GM21528 (cell line): ENCODE results near the gene LCOR.
"Not testable (repeated sequence)": the region's sequence is repeated elsewhere in the genome, so short reads cannot be mapped to it uniquely, and the experiment has no call there.

Experiments
- ATAC-seq: cut with Tn5 transposase; IDR thresholded peaks from one replicate; pipeline ENCODE4 v1.9.1; 2021; ENCODE audit warnings: mild to moderate bottlenecking, moderate library complexity; ENCODE audit not compliant: unreplicated experiment, low FRiP score

Gene LCOR

DNA sequence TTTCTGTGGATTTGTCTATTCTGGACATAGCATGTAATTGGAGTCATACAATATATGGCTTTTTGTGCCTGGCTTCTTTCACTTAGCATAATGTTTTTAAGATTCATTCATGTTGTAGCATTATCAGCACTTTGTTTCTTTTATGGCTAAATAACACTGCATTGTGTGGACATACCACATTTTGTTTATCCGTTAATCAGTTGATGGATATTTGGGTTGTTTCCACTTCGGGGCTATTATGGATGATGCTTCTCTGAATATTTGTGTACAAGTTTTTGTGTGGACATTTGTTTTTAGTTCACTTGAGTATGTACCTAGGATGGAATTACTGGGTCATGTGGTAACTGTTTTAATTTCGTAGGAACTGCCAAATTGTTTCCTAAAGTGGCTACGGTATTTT lies 6.4 kb downstream of the LCOR start:
- no peak for ATAC-seq

DNA sequence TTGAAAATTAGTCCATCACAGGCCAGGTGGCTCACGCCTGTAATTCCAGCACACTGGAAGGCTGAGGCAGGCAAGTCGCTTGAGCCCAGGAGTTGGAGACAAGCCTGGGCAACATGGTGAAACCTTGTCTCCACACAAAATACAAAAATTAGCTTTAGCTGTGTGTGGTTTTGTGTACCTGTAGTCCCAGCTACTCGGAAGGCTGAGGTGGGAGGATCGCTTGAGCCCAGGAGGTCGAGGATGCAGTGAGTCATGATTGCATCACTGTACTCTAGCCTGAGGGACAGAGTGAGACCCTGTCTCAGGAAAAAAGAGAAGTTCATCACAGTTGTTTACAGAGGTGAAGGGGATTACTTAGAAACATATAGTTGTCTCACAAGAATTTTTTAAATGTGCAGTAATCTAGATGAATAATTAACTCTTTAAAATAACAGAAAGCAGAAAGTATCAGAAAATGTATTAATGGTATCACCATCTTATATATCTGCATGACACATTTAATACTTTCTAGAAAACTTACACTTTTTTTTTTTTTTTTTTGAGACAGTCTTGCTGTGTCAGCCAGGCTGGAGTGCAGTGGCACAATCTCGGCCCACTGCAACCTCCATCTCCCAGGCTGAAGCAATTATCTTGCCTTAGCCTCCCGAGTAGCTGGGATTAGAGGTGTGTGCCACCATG lies 8.9 kb downstream of the LCOR start:
- ATAC-seq, result no peak

DNA sequence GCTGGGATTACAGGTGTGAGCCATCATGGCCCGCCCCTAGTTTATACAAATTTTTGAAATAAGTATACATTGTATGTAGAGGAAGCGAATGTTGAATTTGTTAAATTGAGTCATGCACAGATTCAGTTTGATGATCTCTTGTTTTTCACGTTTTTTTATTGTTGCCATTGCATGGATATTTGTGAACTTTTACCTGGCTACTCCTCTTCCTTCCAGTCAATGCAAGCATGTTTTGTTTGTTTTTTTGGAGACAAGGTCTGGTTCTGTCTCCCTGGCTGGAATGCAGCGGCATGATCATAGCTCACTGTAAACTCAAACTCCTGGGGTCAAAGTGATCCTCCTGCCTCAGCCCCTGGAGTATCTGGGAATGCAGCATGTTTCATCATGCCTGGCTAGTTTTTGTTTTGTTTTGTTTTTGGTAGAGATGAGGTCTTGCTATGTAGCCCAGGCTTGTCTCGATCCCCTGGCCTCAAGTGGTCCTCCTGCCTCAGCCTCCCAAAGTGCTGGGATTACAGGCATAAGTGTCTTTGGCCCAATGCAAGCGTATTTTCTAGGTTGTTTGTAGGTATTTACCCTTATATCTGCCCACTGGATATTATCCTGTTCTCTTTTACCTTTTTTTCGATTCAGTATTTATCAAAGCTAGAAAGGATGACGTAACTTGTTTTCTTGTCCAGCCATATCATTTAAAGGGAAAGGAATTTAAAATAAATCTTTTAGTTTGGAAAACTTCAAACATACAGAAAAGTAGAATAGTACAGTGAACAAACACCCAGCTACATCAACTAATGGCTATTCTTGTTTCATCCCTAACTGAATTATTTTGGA lies 11.0 kb downstream of the LCOR start:
- no peak for ATAC-seq

DNA sequence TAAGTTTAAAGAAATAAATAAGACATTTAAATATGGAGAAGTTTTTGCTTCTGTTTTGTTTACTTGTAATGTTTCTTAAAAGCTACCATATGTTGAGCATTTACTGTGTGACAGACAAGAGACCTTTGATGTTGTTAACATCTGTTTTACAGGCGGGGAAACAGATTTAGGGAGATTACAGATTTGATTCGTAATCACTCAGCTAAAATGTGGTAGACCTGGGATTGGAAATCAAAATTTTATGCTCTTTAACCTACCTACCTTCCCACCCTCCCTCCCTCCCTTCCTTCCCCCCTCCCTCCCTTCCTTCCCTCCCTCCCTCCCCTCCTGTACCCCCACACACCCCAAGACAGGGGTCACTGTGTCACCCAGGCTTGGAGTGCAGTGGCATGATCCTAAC lies 11.7 kb downstream of the LCOR start:
- ATAC-seq, result no peak

DNA sequence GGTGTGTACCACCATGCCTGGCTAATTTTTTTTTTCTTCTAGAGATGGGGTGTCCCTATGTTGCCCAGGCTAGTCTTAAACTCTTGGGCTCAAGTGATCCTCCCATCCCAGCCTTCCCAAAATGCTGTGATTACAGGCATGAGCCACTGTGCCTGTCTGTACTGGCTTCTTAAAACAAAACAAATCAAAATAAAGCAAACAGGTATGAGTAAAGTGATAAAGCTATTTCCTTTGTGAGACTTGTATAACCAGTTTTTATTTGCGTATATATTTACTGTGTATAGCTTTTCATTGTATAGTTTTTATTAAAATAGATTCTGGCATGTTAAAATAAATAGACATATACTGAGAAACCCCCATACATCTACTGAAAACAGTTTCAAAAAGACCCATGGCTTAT lies 14.3 kb downstream of the LCOR start:
- no peak for ATAC-seq

DNA sequence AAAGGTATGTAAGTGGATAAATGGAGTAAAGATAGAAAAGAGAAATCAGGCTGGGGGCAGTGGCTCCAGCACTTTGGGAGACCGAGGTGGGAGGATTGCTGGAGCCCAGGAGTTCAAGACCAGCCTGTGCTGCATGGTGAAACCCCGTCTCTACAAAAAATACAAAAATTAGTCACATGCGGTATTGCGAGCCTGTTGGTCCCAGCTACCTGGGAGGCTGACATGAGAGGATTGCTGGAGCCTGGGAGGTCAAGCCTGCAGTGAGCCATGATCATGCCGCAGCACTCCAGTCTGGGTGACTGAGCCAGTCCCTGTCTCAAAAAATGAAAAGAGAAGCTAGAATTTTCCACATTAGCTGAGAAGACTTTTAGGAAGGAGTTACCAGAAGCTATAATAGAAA lies 14.8 kb downstream of the LCOR start:
- no peak for ATAC-seq

DNA sequence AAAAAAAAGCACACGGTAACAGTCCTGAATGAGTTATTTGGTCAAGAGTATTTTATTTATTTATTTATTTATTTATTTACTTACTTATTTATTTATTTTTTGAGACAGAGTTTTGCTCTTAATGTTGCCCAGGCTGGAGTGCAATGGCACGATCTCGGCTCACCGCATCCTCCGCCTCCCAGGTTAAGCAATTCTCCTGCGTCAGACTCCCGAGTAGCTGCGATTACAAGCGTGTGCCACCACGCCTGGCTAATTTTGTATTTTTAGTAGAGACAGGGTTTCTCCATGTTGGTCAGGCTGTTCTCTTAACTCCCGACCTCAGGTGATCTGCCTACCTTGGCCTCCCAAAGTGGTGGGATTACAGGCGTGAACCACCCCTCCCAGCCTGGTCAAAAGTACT lies 15.3 kb downstream of the LCOR start:
- not testable (repeated sequence) for ATAC-seq

DNA sequence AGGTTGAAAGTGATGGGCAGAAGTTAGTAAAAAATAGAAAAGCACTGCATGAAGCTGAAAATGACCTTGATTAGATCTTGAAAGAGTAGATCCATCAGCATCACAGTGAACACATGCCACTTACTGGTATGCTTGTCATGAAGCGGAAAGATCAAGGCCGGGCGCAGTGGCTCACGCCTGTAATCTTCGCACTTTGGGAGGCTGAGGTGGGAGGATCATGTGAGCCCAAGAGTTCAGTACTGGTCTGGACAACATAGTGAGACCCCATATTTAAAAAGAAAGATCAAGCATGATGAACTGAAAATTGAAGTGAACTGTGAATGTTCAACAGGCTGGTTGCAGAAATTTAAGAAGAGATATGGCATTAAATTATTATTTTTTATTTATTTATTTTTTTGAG lies 18.0 kb downstream of the LCOR start:
- no peak for ATAC-seq

DNA sequence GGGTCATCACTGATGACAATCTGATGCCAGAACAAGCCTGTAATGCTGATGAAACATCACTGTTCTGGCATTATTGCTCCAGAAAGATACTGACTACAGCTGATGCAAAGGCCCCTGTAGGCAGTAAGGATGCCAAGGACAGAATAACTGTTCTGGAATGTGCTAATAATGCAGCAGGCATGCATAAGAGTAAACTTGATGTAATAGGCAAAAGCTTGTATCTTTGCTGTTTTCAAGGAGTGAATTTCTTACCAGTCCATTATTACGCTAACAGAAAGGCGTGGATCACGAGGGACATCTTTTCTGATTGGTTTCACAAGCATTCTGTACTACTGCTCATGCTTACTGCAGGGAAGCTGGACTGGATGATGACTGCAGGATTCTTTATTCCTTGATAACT lies 18.7 kb downstream of the LCOR start:
- no peak for ATAC-seq

DNA sequence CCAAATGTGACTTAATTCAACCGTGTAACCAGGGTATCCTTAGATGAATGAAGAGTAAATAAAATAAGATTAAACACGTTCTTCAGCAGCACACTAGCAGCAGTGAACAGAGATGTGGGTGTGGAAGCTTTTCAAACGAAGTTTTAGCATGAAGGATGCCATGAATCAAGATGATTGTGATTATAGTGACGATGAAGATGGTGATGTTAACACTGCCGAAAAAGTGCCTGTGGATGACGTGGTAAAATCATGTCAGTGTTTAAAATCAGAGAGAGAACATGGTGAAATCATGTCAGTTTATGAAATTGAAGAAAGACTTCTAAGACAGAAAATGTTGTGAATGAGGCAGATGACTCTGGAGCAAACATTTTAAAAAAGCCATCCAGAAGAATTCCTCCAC lies 19.2 kb downstream of the LCOR start:
- no peak for ATAC-seq

DNA sequence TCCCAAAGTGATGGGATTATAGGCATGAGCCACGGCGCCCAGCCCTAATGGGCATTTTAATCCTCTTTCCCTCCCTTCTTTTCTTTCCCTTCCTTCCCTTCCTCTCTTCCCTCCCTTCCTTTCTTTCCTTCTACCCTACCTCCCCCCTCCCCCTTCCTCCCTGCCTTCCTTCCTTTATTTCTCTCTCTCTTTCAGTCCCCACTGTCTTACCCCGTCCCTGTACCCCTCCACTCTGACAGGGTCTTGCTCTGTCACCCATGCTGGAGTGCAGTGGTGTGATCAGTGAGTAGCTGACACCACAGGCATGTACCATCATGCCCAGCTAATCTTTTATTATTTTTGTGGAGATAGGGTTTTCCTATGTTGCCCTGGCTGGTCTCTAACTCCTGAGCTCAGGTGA lies 24.2 kb downstream of the LCOR start:
- ATAC-seq, result no peak

DNA sequence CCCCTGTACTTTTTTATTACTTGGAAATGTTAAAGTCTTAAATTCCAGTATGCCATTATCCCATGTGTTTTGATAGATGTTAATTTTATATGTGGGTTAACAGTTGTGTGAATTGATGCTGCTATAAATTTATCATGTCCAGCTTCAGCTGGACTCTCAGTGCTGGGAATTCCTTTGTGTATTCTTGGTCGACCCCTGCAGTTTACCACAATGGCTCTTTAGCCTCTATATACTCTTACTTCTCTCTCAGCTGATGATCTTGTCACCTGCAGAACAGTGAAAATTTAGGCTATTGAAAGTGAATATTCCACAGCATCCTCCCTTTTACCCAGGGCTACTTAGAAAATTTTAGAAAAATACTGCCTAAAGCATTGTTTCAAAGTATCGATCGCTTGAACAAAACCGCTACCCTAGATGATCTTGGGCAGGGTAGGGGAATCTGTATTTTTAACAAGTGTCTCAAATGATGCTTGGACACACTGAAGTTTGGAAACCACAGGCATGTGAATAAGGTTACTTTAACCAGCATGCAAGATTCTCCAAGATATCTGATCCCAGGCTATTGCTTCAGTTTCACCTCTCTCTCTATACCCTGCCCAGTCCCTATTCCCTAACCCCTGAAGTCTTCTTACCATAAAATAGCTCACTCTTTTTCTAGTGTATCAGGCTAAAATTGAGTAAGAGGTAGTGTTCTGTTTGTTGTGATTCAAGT lies 25.4 kb downstream of the LCOR start:
- no peak for ATAC-seq

DNA sequence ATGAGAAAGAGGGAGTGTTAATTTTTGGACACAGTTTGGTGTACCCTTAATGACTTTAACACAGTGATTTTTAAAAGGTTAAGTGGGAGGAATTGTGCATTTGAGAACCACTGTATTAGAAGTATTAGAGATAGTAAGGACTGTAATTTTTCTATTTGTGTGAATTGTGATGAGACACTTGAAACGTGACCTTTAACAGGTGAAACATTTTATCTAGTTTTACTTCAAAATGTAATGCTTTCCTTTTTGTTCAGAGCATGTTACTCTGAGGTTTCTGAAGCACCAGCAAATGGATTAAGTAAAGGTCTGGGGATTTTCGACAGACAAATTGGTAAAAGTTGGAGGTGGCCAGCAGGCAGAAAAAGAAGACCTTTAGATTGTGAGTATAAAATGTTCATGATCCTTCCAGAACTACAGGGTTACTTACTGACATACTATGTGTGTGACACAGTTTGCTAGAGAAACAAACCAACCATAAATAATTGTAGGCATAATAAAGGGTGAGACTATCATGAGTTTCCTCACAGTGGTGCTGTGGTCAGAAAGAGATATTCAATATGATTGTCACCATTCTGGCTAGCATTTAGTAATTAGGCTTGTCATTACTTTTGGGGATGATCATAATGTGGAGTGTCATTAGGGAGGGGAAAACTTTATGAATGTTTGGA lies 26.1 kb downstream of the LCOR start:
- ATAC-seq, result no peak

DNA sequence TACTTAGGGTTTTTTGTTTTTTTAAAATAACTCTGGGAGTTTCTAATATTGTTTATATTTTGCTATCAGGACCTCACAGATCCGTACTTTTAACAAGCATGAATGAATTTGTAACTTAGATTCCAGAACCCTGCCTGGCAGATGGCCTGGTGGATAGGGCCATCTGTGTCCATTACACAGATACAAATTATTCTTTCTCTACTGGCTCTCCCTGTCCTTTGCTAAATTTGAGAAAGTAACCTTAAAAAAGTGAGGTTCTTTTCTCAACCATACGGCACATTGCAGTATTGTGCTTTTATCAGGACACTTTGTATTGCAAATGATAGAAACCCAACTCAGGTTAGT lies 26.6 kb downstream of the LCOR start:
- no peak for ATAC-seq

DNA sequence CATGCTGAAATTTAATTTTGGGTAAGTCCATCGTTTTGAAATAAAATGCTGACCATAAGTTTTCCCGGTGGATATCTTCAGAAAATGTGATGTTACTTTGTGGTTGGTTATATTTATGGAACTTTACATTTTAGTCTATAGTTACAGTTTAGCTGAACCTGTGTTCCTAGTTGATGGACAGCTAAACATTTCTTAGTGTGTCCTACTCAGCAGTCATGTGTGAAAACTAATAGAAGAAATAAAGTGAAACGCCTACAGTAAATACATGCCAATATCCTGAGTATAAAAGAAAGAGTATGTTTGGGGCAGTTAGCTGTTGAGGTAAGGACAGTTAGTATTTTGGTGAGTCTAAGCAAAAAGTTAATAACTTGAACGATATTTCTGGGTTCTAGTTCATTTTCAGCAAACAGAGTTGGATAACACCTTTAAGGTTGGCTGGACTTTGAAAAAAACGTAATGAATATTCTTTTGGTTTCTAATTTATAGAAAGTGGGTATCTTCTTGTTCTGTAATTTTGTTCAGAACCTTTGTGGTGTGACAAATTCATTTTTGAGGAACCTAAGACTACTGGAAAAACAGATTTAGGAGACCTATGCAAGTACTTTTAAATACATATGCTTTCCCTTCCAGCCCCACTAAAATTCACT lies 28.7 kb downstream of the LCOR start:
- no peak for ATAC-seq

DNA sequence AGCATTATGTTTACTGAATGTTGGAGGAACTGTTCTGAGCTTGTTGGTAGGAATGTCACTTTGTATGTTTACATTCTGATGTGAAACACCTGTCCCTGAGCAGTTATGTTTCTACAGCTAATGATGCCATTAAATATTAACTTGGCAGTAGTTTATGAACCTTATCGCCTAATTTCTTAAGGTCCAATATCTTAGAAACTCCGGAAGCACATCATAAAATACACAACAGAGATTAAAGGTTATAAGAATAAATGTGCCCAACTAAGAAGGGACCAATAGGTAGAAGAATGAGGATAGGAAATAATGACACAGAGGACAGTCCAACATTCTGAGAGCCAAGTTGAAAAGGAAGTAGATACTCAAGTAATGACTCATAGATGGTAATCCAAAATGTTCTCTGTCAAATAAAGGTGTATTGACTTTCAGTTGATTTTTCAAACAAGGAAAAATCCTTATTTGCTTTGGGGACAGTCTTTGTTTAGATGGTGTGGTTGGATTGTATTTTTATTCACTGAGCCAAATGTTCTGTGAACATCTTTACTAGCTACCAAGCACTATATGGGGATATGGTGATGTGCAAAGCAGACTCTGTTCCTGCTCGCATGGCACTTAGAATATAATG lies 31.9 kb downstream of the LCOR start:
- peak; percentile 62 for ATAC-seq

DNA sequence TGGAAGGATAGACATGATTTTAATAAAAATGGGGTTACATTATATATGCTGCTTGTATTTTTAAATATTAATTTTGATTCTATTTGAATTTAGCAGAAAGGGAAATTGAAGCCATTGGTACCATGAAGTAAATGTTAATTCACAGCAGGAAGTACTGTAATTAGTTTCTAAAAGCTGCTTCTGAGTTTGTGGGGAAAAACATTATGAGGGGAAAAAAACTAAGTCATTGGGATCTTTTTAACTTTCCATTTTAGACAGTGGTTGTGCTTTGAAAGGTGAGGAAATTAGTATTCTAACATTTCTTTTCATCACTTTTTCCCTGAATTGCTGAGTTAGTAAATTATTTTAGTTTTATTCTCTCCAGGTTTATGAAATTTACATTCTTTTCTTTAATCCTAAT lies 41.0 kb downstream of the LCOR start:
- ATAC-seq, result no peak

DNA sequence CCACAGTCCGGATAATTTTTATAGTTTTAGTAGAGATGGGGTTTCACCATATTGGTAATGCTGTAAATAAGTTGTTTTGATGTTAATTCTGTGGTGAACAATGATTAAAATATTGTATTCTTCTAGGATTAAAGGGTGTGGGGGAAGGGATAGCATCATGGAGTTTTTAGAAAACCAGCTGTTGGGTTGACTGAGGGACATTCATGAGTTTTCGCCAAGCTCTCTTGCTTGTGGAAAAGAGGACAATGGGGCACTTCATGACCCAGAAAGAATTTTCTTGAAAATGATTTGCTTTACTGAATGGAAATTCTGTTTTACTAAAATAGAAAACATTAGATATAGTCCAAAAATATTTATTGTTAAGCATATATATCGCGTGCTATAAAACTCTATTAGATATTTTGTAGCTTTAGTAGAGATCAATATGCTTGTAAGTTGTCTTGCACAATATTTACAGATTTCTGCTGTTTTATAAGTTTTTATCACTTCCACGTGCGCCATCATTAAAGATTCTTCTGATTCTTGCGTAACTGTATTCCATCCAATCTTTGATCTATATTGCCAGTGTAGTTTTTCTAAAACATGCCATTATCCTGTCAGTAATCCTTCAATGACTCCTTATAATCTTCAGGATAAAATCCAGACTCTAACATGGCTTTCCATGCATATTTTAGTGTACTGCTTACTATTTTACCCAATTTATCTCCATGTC lies 41.8 kb downstream of the LCOR start:
- no peak for ATAC-seq

DNA sequence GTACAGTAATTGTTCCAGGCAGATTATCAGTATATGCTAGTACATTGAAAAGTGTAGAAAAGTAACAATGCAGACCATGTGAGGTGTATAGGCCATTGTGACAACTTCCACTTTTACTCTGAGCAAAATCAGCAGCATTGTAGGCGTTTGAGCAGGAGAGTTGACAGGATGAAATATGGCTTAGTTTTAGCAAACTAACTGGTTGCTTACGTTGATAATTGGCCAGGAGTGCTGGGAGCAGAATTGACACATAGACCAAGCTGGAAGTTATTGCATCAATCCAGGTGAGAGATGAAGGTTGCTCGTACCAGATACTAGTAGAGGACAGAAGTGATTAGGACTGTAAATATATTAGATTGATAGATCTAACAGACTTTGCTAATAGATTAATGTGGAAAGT lies 46.0 kb downstream of the LCOR start:
- no peak for ATAC-seq

DNA sequence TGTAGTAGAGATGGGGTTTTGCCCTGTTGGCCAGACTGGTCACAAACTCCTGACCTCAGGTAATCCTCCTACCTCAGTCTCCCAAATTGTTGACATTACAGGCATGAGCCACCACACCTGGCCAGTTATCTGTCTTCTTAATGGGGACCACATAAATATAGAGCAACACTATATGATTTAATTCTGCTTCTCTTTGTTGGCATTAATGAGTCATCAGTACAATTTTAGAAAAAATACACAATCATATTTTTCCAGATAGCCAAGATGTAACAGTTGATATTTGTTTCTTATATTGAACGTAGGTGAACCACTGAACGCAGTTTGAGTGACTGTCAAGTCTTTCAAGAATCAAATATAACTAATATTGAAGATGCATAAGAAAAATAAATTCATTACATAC lies 48.5 kb downstream of the LCOR start:
- ATAC-seq, result no peak
